PC-3 (cell line): Measurements from ENCODE around the gene RNLS.

ENCODE experiments used
- CTCF ChIP-seq: fragments of 300-600 bp; sonication (generic); conservative IDR thresholded peaks from 2 replicates; pipeline ENCODE4 v1.5.1; 2017; ENCODE audit warnings: antibody characterized with exemption, low read depth, mild to moderate bottlenecking, low read length
- EZH2phosphoT487 ChIP-seq: fragments of 300-600 bp; sonication (generic); IDR thresholded peaks from 2 replicates; pipeline ENCODE4 v1.6.1; 2018; ENCODE audit warnings: mild to moderate bottlenecking, antibody characterized with exemption, low read length, borderline replicate concordance

DNA sequence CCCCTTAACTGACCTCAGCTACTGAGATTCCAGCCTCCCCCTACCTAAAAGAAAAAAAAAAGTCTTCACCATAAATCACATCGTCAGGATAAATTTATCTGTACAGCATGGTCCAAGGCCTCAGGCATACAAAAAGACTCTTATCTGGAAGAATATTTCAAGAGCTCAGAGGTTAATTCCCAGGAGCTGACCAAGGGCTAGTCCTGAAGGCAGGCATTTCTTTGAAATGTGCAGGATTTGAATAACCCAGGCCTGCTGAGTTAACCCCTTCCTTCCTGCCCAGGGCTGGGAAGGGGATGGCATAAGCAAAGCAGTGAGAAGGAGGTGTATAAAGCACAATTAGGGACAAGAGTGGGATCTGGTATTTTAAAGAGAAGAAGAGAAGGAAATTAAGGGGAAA is 111.2 kb downstream of the RNLS start:
- TF ChIP-seq CTCF: no peak
- TF ChIP-seq EZH2phosphoT487: no peak
